ENCODE data around the gene VENTX.

Gene VENTX

DNA sequence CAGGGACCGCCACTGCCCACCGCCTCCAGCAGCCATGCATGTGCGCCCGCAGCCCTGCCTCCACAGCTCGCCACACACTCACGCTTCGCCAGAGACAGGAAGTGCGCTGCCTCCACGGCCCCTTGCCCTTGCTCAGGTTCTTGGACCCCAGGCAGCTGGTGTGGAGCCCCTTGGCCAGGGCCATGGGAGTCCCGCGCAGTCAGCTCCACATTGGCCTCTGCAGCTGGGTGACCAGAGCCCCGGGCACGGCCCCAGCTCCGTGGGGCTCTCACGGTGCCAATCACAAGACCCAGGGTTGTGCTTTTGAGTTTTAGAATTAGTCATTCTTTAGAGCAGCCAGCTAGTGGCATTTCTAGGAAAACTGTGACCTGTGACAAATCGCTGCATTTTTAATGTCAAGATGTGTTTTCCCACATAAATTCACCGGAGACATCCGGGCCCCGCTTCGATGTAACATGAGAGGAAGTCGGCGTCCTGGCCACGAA, 11.9 kb upstream of the VENTX start:
- H3K4me3 ChIP-seq (ENCODE audit: low read depth, low read length), result no peak overlapping the region
- TF ChIP-seq, protein P1, sequence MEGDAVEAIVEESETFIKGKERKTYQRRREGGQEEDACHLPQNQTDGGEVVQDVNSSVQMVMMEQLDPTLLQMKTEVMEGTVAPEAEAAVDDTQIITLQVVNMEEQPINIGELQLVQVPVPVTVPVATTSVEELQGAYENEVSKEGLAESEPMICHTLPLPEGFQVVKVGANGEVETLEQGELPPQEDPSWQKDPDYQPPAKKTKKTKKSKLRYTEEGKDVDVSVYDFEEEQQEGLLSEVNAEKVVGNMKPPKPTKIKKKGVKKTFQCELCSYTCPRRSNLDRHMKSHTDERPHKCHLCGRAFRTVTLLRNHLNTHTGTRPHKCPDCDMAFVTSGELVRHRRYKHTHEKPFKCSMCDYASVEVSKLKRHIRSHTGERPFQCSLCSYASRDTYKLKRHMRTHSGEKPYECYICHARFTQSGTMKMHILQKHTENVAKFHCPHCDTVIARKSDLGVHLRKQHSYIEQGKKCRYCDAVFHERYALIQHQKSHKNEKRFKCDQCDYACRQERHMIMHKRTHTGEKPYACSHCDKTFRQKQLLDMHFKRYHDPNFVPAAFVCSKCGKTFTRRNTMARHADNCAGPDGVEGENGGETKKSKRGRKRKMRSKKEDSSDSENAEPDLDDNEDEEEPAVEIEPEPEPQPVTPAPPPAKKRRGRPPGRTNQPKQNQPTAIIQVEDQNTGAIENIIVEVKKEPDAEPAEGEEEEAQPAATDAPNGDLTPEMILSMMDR (IDR thresholded peaks at IDR 0.05; ENCODE audit: low read depth, low read length), result no peak

DNA sequence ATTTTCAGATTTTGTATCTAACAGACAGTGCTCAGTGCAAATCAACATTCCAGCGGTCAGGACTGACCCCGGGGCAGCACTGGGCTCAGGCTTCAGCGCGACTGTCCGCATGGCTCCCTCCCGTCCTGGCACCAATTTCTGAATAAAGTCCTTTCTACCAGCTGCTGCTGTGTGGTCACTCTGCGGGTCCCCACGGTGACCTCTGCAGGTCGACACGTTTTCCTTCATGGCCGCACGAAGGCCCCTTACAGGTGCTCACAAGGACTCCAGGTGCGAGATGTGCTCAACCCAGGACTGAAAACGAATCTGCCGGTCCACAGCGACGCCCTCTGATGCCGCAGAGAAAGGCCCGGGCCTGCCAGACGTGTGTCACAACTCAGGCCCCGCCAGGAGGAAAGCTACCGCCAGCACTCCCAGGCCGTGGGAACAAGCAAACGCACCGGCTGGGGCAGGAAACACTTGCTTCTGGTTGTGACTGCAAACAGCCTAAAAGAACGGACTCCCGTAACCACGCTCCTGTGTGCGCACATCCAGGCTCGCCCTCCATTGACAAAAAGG, 11.3 kb upstream of the VENTX start:
- H3K4me3 ChIP-seq (ENCODE audit: low read depth, low read length), result no peak overlapping the region

DNA sequence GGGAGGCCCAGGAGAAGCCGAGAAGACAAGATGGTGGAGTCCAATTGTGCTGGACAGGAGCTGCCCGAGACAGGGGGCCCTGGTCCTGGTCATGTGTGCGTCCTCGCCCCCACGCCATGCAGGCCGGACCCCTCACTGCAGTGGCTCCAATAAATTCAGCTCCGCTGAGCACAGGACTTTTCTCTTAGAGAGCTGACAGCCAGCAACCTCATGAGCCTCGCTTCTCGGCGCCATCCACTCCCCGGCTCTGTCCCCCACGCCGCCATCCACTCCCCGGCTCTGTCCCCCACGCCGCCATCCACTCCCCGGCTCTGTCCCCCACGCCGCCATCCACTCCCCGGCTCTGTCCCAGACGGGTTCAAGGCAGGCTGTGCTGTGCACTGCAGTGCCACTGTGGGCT, 10.4 kb upstream of the VENTX start:
- TF ChIP-seq, protein P1 (IDR thresholded peaks at IDR 0.05; ENCODE audit: low read depth, low read length), result no peak
- H3K4me3 ChIP-seq (ENCODE audit: low read depth, low read length), result no peak overlapping the region

More for the DNA sequence above, 11.3 kb upstream of the VENTX start:
- TF ChIP-seq, protein P1 (IDR thresholded peaks at IDR 0.05; ENCODE audit: low read depth, low read length), result no peak

DNA sequence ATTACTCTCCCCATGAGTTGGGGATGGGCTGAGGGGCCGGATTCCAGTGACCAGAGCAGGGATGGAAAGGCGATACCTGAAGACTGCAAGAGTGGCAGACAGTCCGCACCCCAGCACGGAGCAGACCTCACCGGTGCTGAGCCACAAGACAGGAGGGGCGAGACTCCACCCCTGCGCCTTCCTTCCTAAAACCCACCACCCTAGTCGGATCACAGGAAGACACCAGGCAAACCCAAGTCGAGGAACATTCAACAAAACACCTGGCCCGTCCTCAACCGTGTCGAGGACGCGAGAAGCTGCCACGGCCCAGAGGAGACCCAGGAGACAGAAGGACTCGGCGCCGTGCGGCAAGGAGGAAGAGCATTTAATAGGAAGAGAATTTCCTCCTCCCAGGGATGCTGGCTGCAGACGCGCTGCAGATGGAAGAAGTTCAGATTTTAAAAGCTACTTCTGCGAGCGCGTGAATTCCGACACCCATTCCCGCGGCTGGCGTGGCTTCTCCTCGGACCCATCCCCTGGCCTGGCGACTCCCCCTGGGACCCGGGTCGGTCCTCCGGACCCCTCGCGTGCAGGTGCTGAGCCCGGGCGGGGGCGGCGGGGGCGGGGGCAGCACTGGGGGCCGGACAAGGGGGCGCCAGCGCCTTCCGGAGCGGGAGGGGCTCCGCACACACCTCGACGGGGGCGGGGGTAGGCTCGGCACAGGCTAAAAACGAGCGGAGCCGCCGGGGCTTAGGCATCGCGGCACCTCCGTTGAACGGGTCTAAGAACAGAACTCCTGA, 8.2 kb upstream of the VENTX start:
- TF ChIP-seq, protein P1 (IDR thresholded peaks at IDR 0.05; ENCODE audit: low read depth, low read length), result no peak
- H3K4me3 ChIP-seq (ENCODE audit: low read depth, low read length), result no peak overlapping the region

DNA sequence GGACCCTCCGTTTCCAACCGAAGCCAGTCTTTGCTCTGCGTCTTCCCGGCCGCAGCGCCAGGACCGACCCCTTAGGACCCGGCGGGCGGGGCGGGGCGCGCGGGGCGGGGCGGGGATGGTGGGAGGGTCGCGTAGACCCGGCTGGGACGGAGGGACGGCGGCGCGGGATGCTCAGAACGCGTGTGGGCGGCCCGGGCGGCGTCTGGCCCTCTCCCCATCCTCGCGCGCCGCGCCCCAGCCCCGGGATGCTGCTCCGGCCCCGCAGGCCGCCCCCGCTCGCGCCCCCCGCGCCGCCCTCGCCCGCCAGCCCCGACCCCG, 7.7 kb upstream of the VENTX start, which contains the start of gene UTF1:
Gene UTF1 (plus strand): TSS at position 174 of the 318 bp plus-strand sequence. CDS start 72 bp downstream, at position 246.
- H3K4me3 ChIP-seq (ENCODE audit: low read depth, low read length), result no peak within 1 kb of the TSS
- TF ChIP-seq, protein P1 (IDR thresholded peaks at IDR 0.05; ENCODE audit: low read depth, low read length), result no peak

DNA sequence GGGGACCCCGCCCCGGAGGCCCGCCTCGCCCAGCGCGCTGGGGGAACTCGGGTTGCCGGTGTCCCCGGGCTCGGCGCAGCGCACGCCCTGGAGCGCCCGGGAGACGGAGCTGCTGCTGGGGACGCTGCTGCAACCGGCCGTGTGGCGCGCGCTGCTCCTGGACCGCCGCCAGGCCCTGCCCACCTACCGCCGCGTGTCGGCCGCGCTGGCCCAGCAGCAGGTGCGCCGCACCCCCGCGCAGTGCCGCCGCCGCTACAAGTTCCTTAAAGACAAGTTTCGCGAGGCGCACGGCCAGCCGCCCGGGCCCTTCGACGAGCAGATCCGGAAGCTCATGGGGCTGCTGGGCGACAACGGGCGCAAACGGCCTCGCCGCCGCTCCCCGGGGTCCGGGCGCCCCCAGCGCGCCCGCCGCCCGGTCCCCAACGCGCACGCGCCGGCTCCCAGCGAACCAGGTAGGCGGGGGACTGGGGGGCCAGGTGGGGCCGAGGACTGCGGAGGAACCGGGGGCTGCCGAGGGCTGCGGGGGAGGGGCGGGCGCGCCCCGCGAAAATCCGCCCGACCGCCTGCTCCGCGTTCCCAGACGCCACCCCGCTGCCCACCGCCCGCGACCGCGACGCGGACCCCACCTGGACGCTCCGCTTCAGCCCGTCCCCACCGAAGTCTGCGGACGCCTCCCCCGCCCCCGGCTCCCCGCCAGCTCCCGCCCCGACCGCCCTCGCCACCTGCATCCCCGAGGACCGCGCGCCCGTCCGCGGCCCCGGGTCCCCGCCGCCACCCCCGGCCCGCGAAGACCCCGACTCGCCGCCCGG, 7.1 kb upstream of the VENTX start:
- H3K4me3 ChIP-seq (ENCODE audit: low read depth, low read length), result no peak overlapping the region
- TF ChIP-seq, protein P1 (IDR thresholded peaks at IDR 0.05; ENCODE audit: low read depth, low read length), result no peak

Data from WI38 (cell line).